ENCODE results near the gene GOLT1A.

DNA sequence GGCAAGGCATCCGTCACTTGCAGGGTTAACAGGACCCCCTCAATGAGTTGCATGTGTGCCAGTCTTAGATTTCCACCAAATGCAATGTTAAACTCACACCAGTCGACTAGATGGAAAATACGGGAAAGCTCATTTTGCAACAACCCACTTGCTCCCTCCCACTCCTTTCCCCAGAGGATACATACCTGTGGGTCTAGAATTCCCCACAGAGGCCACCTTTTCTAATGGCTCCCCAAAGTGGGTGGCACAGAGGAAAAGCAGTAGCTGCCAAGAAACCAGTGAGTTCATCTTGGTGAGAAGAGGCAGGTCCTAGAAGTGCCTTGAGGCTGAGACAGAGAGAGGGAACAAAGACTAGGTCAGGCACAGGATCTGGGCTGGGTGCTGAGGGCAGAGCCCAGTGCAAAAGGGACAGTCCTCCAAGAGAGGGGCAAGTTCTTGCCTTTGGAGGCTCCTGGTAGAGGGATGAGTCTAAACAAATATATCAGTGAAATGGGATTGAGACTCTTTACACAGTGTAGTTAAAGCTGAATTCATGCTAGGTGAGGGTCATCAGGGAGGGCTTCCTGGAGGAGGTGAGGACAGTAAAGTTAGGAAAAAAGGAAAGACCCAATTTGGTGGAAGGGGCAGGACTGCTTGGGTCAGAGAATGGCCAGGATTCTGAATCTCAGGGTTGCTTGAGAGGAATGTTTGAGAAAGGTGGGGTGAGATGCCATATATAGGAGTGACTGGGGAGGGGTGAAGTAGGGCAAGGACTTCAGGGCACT lies 21.0 kb downstream of the GOLT1A start:
- TF ChIP-seq, protein P1, sequence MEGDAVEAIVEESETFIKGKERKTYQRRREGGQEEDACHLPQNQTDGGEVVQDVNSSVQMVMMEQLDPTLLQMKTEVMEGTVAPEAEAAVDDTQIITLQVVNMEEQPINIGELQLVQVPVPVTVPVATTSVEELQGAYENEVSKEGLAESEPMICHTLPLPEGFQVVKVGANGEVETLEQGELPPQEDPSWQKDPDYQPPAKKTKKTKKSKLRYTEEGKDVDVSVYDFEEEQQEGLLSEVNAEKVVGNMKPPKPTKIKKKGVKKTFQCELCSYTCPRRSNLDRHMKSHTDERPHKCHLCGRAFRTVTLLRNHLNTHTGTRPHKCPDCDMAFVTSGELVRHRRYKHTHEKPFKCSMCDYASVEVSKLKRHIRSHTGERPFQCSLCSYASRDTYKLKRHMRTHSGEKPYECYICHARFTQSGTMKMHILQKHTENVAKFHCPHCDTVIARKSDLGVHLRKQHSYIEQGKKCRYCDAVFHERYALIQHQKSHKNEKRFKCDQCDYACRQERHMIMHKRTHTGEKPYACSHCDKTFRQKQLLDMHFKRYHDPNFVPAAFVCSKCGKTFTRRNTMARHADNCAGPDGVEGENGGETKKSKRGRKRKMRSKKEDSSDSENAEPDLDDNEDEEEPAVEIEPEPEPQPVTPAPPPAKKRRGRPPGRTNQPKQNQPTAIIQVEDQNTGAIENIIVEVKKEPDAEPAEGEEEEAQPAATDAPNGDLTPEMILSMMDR (IDR thresholded peaks at IDR 0.05), result no peak
- TF ChIP-seq POLR2AphosphoS5 (IDR thresholded peaks at IDR 0.05; ENCODE audit: low read depth, low read length) (no peak), SIN3A (IDR thresholded peaks at IDR 0.05; ENCODE audit: borderline replicate concordance, insufficient read depth, low read depth, low read length) (no peak), TCF7L2 (IDR thresholded peaks at IDR 0.05; ENCODE audit: low read depth, low read length) (no peak)
- TF ChIP-seq, protein P2, sequence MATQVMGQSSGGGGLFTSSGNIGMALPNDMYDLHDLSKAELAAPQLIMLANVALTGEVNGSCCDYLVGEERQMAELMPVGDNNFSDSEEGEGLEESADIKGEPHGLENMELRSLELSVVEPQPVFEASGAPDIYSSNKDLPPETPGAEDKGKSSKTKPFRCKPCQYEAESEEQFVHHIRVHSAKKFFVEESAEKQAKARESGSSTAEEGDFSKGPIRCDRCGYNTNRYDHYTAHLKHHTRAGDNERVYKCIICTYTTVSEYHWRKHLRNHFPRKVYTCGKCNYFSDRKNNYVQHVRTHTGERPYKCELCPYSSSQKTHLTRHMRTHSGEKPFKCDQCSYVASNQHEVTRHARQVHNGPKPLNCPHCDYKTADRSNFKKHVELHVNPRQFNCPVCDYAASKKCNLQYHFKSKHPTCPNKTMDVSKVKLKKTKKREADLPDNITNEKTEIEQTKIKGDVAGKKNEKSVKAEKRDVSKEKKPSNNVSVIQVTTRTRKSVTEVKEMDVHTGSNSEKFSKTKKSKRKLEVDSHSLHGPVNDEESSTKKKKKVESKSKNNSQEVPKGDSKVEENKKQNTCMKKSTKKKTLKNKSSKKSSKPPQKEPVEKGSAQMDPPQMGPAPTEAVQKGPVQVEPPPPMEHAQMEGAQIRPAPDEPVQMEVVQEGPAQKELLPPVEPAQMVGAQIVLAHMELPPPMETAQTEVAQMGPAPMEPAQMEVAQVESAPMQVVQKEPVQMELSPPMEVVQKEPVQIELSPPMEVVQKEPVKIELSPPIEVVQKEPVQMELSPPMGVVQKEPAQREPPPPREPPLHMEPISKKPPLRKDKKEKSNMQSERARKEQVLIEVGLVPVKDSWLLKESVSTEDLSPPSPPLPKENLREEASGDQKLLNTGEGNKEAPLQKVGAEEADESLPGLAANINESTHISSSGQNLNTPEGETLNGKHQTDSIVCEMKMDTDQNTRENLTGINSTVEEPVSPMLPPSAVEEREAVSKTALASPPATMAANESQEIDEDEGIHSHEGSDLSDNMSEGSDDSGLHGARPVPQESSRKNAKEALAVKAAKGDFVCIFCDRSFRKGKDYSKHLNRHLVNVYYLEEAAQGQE (IDR thresholded peaks at IDR 0.05; ENCODE audit: insufficient read depth in 1 of 2, low read depth in 2 of 2, low read length in 1 of 2), result no peak
